GM12872 (cell line): ENCODE results near the gene IGFBP2.

Experiments used
- CTCF ChIP-seq: IDR thresholded peaks from 3 replicates; pipeline ENCODE4 v1.5.1; 2011; ENCODE audit warnings: low read depth, mild to moderate bottlenecking, low read length, moderate library complexity; ENCODE audit not compliant: insufficient read depth

The IGFBP2 gene

GRCh38 chr2:216657086-216657855 lies 24.1 kb downstream of the IGFBP2 start:
- TF ChIP-seq CTCF, result no peak

GRCh38 chr2:216657980-216658379 lies 24.8 kb downstream of the IGFBP2 start:
- TF ChIP-seq CTCF, result no peak

- TF ChIP-seq CTCF, result no peak
Observed at GRCh38 chr2:216658757-216659156, 25.5 kb downstream of the IGFBP2 start.

GRCh38 chr2:216659276-216659675 lies 26.1 kb downstream of the IGFBP2 start:
- TF ChIP-seq CTCF, result no peak

- no peak for TF ChIP-seq CTCF
Observed at GRCh38 chr2:216660496-216660895, 27.3 kb downstream of the IGFBP2 start.

GRCh38 chr2:216661051-216661450 lies 27.8 kb downstream of the IGFBP2 start:
- no peak for TF ChIP-seq CTCF

GRCh38 chr2:216661639-216662375 lies 28.6 kb downstream of the IGFBP2 start:
- TF ChIP-seq CTCF, result peak; percentile 35; the same call in 2 of the 3 replicates
